Measurements from ENCODE around the gene CRYGD.
A peak's percentile ranks its signal among the peaks of the same experiment; 100 is the strongest.
"Not testable (repeated sequence)": the region's sequence is repeated elsewhere in the genome, so short reads cannot be mapped to it uniquely, and the experiment has no call there.

Gene CRYGD

GRCh38 chr2:208129744-208130711 lies 5.7 kb upstream of the CRYGD start, which contains the start of gene CRYGC:
CRYGC (minus strand) TSS chr2:208129828; CDS start chr2:208129792, 36 bp downstream.
- no peak for DNase-seq

GRCh38 chr2:208128136-208128535 lies 3.8 kb upstream of the CRYGD start:
- DNase-seq = no peak

- DNase-seq = no peak
Observed at GRCh38 chr2:208127090-208127489, 2.8 kb upstream of the CRYGD start.

GRCh38 chr2:208125251-208125650 lies 927 bp upstream of the CRYGD start:
- no peak for DNase-seq

- no peak for DNase-seq
Observed at GRCh38 chr2:208122248-208122647, 2.1 kb downstream of the CRYGD start.

- DNase-seq = no peak
Observed at GRCh38 chr2:208118918-208119317, 5.4 kb downstream of the CRYGD start.

GRCh38 chr2:208117390-208117789 lies 6.9 kb downstream of the CRYGD start:
- not testable (repeated sequence) for DNase-seq

GRCh38 chr2:208112969-208113368 lies 11.4 kb downstream of the CRYGD start:
- peak; percentile 25 to 56 for DNase-seq

GRCh38 chr2:208112273-208112745 lies 12.0 kb downstream of the CRYGD start:
- DNase-seq = not testable (repeated sequence)

GRCh38 chr2:208103616-208104015 lies 20.7 kb downstream of the CRYGD start:
- no peak for DNase-seq

GRCh38 chr2:208101716-208102631 lies 22.4 kb downstream of the CRYGD start:
- DNase-seq = peak; percentile 19 to 32

- DNase-seq = no peak
Observed at GRCh38 chr2:208099682-208100470, 24.4 kb downstream of the CRYGD start.

GRCh38 chr2:208098701-208099100 lies 25.6 kb downstream of the CRYGD start:
- not testable (repeated sequence) for DNase-seq

- no peak for DNase-seq
Observed at GRCh38 chr2:208098267-208098666, 26.1 kb downstream of the CRYGD start.

- no peak for DNase-seq
Observed at GRCh38 chr2:208097801-208098200, 26.5 kb downstream of the CRYGD start.

GRCh38 chr2:208097313-208097712 lies 27.0 kb downstream of the CRYGD start:
- no peak for DNase-seq

GRCh38 chr2:208096080-208096479 lies 28.2 kb downstream of the CRYGD start:
- no peak for DNase-seq

GRCh38 chr2:208093128-208093527 lies 31.2 kb downstream of the CRYGD start:
- DNase-seq = no peak

GRCh38 chr2:208092093-208092832 lies 32.1 kb downstream of the CRYGD start:
- DNase-seq = no peak

- DNase-seq = no peak
Observed at GRCh38 chr2:208090420-208090819, 33.9 kb downstream of the CRYGD start.

- DNase-seq = no peak
Observed at GRCh38 chr2:208086029-208086428, 38.3 kb downstream of the CRYGD start.

- no peak for DNase-seq
Observed at GRCh38 chr2:208083807-208084206, 40.5 kb downstream of the CRYGD start.
